H1 (cell line): ENCODE results near the gene VIPR2. TPM values are rescaled to one million over a fixed set of nuclear protein-coding genes. Genes with fewer than 3 reads are reported as not detected.

ENCODE experiments used
- ASH2L ChIP-seq: fragments of 200-600, 300-600 bp; sonication (generic); IDR thresholded peaks from one replicate; pipeline ENCODE4 v1.7.1; 2017; ENCODE audit warnings: low read length
- EGR1 ChIP-seq: IDR thresholded peaks from 2 replicates; pipeline ENCODE4 v1.6.1; 2011; ENCODE audit warnings: low read depth, low read length, borderline replicate concordance
- EP300 ChIP-seq, 2 experiments: IDR thresholded peaks; 1 replicate in 1 of 2; 2 replicates in 1 of 2; pipeline ENCODE4 v1.6.1; 2011 to 2012; ENCODE audit warnings: low read depth in 2 of 2, low read length in 2 of 2, mild to moderate bottlenecking in 2 of 2, borderline replicate concordance in 1 of 2, inconsistent platforms in 1 of 2, moderate library complexity in 1 of 2
- FOSL1 ChIP-seq: IDR thresholded peaks from 2 replicates; pipeline ENCODE4 v1.6.1; 2011; ENCODE audit warnings: mild to moderate bottlenecking, low read depth, low read length, moderate library complexity; ENCODE audit not compliant: insufficient read depth
- KDM5A ChIP-seq: fragments of 200-600 bp; IDR thresholded peaks from 2 replicates; pipeline ENCODE4 v1.7.1; 2012; ENCODE audit warnings: mild to moderate bottlenecking, low read length, inconsistent platforms, mixed read lengths
- MAFK ChIP-seq: IDR thresholded peaks from 2 replicates; pipeline ENCODE4 v1.6.1; 2012; ENCODE audit warnings: low read depth, mild to moderate bottlenecking, improper control_type of control experiment, low read length
- RFX5 ChIP-seq: IDR thresholded peaks from 2 replicates; pipeline ENCODE4 v1.6.1; 2011; ENCODE audit warnings: low read depth, low read length, improper control_type of control experiment, borderline replicate concordance
- RXRA ChIP-seq: IDR thresholded peaks from 2 replicates; pipeline ENCODE4 v1.6.1; 2011; ENCODE audit warnings: low read depth, mild to moderate bottlenecking, low read length, moderate library complexity; ENCODE audit not compliant: insufficient read depth
- SIRT6 ChIP-seq: IDR thresholded peaks from one replicate; pipeline ENCODE4 v1.7.1; 2012; ENCODE audit warnings: low read length, inconsistent platforms
- polyA plus RNA-seq, 7 experiments: library from polyadenylated mRNA; depleted of rRNA in 3 of 7; stranded (reverse) in 5 of 7; unstranded in 2 of 7; fragments of >200 nt in 5 of 7; fragments of 200-250 nt in 2 of 7; gene quantifications; 1 replicate in 5 of 7; 2 replicates in 1 of 7; 4 replicates in 1 of 7; pipeline versions ENCODE4 v1.2.1 to v1.2.3, GENCODE V29; 2011 to 2013; ENCODE audit warnings: missing spikeins in 2 of 7, mixed read lengths in 2 of 7
- total RNA-seq: library from RNA; stranded (reverse); fragmentation: NEBNext Ultra II Directional; extraction: Animal tissue kit (Norgen Biotek cat#: 25700); gene quantifications from 2 replicates; pipeline ENCODE4 v1.2.1, GENCODE V29; 2021

The VIPR2 gene
- total and polyA plus RNA-seq, 2 of the 8 experiments (the other 6 are each of a cell fraction or from before 2014, with no cell fraction given), result 2.4 to 6.3 TPM

- TF ChIP-seq RXRA (no peak), EGR1 (no peak), MAFK (no peak), FOSL1 (no peak), EP300 (IDR thresholded peaks at IDR 0.05; ENCODE audit: borderline replicate concordance in 1 of 2, low read depth in 2 of 2, low read length in 2 of 2) (no peak), KDM5A (no peak), RFX5 (no peak), SIRT6 (no peak), ASH2L (no peak)
Observed at GRCh38 chr7:159104188-159104920, 40.3 kb downstream of the VIPR2 start (continued).
